Endothelial cell of umbilical vein (primary cell): Measurements from ENCODE around the gene ARHGAP9. TPM values are rescaled to one million over a fixed set of nuclear protein-coding genes. Genes with fewer than 3 reads are reported as not detected.

Experiments used
- BruUV-seq: library from RNA; stranded (reverse); fragments of 400-500 nt; replicated peaks from 2 replicates; lab custom pipeline; 2021; lab: Mats Ljungman, UMichigan
- CTCF ChIA-PET: fragments of 300-600, 350-600 bp; sonication (Branson Sonifier 250); formaldehyde crosslinking; loops from one replicate; lab custom pipeline; 2021; ENCODE audit warnings: antibody characterized with exemption, inconsistent platforms; lab: Charles Lee
- POLR2A ChIA-PET: fragments of 300-600, 350-600 bp; sonication (Branson Sonifier 250); formaldehyde crosslinking; loops from one replicate; lab custom pipeline; 2021; ENCODE audit warnings: antibody characterized with exemption, inconsistent platforms; lab: Charles Lee
- DNase-seq: peaks from one replicate; pipeline ENCODE4 v3.0.0-alpha.2; 2011; ENCODE audit warnings: low read depth, low spot score
- FAIRE-seq: peaks from 2 replicates; lab custom pipeline; 2011; peaks lifted over from hg19 to GRCh38; lab: Jason Lieb, UNC
- H2AFZ ChIP-seq: 2 replicates; pipeline ENCODE4 v1.6.0; 2012; ENCODE audit warnings: low read depth, low read length, control low read depth, inconsistent platforms
- H3K27ac ChIP-seq: 2 replicates; pipeline ENCODE4 v1.5.1; 2011; ENCODE audit warnings: low read depth, mild to moderate bottlenecking, control low read depth, low read length, moderate library complexity; ENCODE audit not compliant: insufficient read depth
- H3K27me3 ChIP-seq, 2 experiments: 2 replicates each; pipeline versions ENCODE4 v1.6.0 to v1.6.1; 2011; ENCODE audit warnings: low read length in 2 of 2, mixed read lengths in 1 of 2; ENCODE audit not compliant: control insufficient read depth in 2 of 2, insufficient read depth in 2 of 2
- H3K36me3 ChIP-seq, 2 experiments: 2 replicates in 1 of 2; 3 replicates in 1 of 2; pipeline ENCODE4 v1.5.1; 2011; ENCODE audit warnings: low read length in 2 of 2, mild to moderate bottlenecking in 1 of 2, moderate library complexity in 1 of 2; ENCODE audit not compliant: control insufficient read depth in 2 of 2, insufficient read depth in 2 of 2; ENCODE audit errors: extremely low read depth in 1 of 2
- H3K4me1 ChIP-seq: 3 replicates; pipeline ENCODE4 v1.5.1; 2011; ENCODE audit warnings: mild to moderate bottlenecking, low read length; ENCODE audit not compliant: control insufficient read depth, insufficient read depth; ENCODE audit errors: extremely low read depth
- H3K4me2 ChIP-seq: 2 replicates; pipeline ENCODE4 v1.6.1; 2011; ENCODE audit warnings: low read length, control low read depth, mixed read lengths; ENCODE audit not compliant: insufficient read depth
- H3K4me3 ChIP-seq, 3 experiments: fragments of 200-600 bp in 1 of 3; sonication (generic), shearing (Covaris generic) in 1 of 3; replicated peaks in 1 of 3; 2 replicates each; pipeline ENCODE4 v1.5.1; 2011 to 2016; ENCODE audit warnings: control low read depth in 3 of 3, low read length in 3 of 3, mild to moderate bottlenecking in 2 of 3, inconsistent platforms in 1 of 3, low read depth in 1 of 3, moderate library complexity in 1 of 3; ENCODE audit not compliant: insufficient read depth in 1 of 3
- H3K79me2 ChIP-seq: 2 replicates; pipeline ENCODE4 v1.6.0; 2012; ENCODE audit warnings: low read length, inconsistent platforms; ENCODE audit not compliant: control insufficient read depth, insufficient read depth
- H3K9ac ChIP-seq: replicated peaks from 2 replicates; pipeline ENCODE3; 2011; ENCODE audit warnings: low read length, control low read depth; ENCODE audit not compliant: insufficient read depth; ENCODE audit errors: extremely low read depth
- H3K9me1 ChIP-seq: replicated peaks from 3 replicates; pipeline ENCODE4 v1.6.0; 2011; ENCODE audit warnings: mild to moderate bottlenecking, low read length; ENCODE audit not compliant: control insufficient read depth, insufficient read depth; ENCODE audit errors: extremely low read depth
- H3K9me3 ChIP-seq: replicated peaks from 2 replicates; pipeline ENCODE4 v1.5.1; 2012; ENCODE audit warnings: low read length, inconsistent platforms; ENCODE audit not compliant: control insufficient read depth, insufficient read depth
- H4K20me1 ChIP-seq: replicated peaks from 2 replicates; pipeline ENCODE3; 2011; ENCODE audit warnings: mild to moderate bottlenecking, low read length; ENCODE audit not compliant: control insufficient read depth, insufficient read depth; ENCODE audit errors: extremely low read depth
- CTCF ChIP-seq, 2 donors: IDR thresholded peaks; 1 replicate in 1 of 2; 2 replicates in 1 of 2; pipeline ENCODE4 v1.5.1; 2011; ENCODE audit warnings: low read length in 2 of 2, mild to moderate bottlenecking in 2 of 2, moderate library complexity in 2 of 2, control low read depth in 1 of 2, inconsistent platforms in 1 of 2, low read depth in 1 of 2; ENCODE audit not compliant: insufficient read depth in 1 of 2; ENCODE audit errors: extremely low read depth in 1 of 2
- FOS ChIP-seq: IDR thresholded peaks from 2 replicates; pipeline ENCODE4 v1.6.1; 2011; ENCODE audit warnings: mild to moderate bottlenecking, low read length, moderate library complexity, borderline replicate concordance; ENCODE audit not compliant: insufficient read depth
- POLR2A ChIP-seq: IDR thresholded peaks from 2 replicates; pipeline ENCODE4 v1.6.1; 2012; ENCODE audit warnings: low read depth, mild to moderate bottlenecking, control low read depth, low read length
- POLR2AphosphoS5 ChIP-seq: IDR thresholded peaks from 2 replicates; pipeline ENCODE4 v1.6.1; 2012; ENCODE audit warnings: low read depth, mild to moderate bottlenecking, control low read depth, low read length, moderate library complexity; ENCODE audit not compliant: insufficient read depth
- dilution Hi-C: fragments of 300-500 bp; cut with MboI; formaldehyde crosslinking; loops from one replicate; pipeline ENCODE4 v1.15.0; 2019; ENCODE audit warnings: low sequenced_read_pairs; ENCODE audit not compliant: extremely low pct_ligation_motif_present
- intact Hi-C: fragments of 100-400 bp; cut with micrococcal nuclease; formaldehyde crosslinking; loops from one replicate; pipeline ENCODE4 v1.10.0; 2022
- polyA plus RNA-seq, 4 experiments: library from polyadenylated mRNA; depleted of rRNA in 3 of 4; stranded (reverse) in 3 of 4; unstranded in 1 of 4; fragments of >200 nt; gene quantifications; 2 replicates each; pipeline versions ENCODE4 v1.2.1 to v1.2.3, GENCODE V29; 2011 to 2012; ENCODE audit warnings: missing spikeins in 1 of 4
- total RNA-seq: library from RNA; stranded (reverse); gene quantifications from 2 replicates; pipeline ENCODE4 v1.2.3, GENCODE V29; 2021

Gene ARHGAP9
- total and polyA plus RNA-seq, 2 donors (not counting 3 experiments of a cell fraction or from before 2014, with no cell fraction given): 0.25 to 0.38 TPM

- peak; percentile 28 for FAIRE-seq
- Histone ChIP-seq H3K27ac (no peak overlapping the region), H3K4me3 (no peak overlapping the region), H3K9me3 (no peaks in the 10 kb centered on the region), H3K9ac (no peak overlapping the region), H3K4me2 (no peak overlapping the region), H3K27me3 (no peaks in the 10 kb centered on the region), H3K36me3 (peaks cover 30 to 41% of the 10 kb centered on the region in 2 experiments), H4K20me1 (no peaks in the 10 kb centered on the region), H2AFZ (no peak overlapping the region), H3K79me2 (peaks cover 23% of the 10 kb centered on the region), H3K9me1 (no peaks in the 10 kb centered on the region), H3K4me1 (peaks cover 28% of the 10 kb centered on the region)
- intact Hi-C loops (no loop called here), dilution Hi-C loops (no loop called here)
- ChIA-PET POLR2A (interaction anchor here (0.9 kb wide), 1 partner anchor 17 kb away, joined by 4 read pairs; no protein-coding TSS in a partner anchor), CTCF (interaction anchor here (1.8 kb wide), 1 partner anchor 12 kb away, joined by 4 read pairs; no protein-coding TSS in a partner anchor)
- TF ChIP-seq CTCF (IDR thresholded peaks at IDR 0.05; ENCODE audit: extremely low read depth in 1 of 2, insufficient read depth in 1 of 2, low read depth in 1 of 2, low read length in 2 of 2): no peak
- no peak for TF ChIP-seq FOS
- no peak for TF ChIP-seq POLR2AphosphoS5
- no peak for TF ChIP-seq POLR2A
- no TSS peak for BruUV-seq
- DNase-seq: no peak
Observed at GRCh38 chr12:57516617-57517153, 37.0 kb upstream of the ARHGAP9 start.
